CD14-positive monocyte (primary cell): ENCODE measurements around the gene PYGM. TPM values are rescaled to one million over a fixed set of nuclear protein-coding genes. Genes with fewer than 3 reads are reported as not detected.

ENCODE experiments used
- DNase-seq, 3 donors: peaks; one replicate each; pipeline ENCODE4 v3.0.0-alpha.2; 2011 to 2022
- H2AFZ ChIP-seq: 2 replicates; pipeline ENCODE4 v1.6.0; 2012; ENCODE audit warnings: mild to moderate bottlenecking, low read depth, low read length, inconsistent platforms; ENCODE audit not compliant: insufficient read depth, poor library complexity, severe bottlenecking
- H3K27ac ChIP-seq, 2 donors: 1 replicate in 1 of 2; 2 replicates in 1 of 2; pipeline ENCODE4 v1.5.1; 2012 to 2013; ENCODE audit warnings: low read length in 2 of 2, control low read depth in 1 of 2, inconsistent platforms in 1 of 2, low read depth in 1 of 2, mild to moderate bottlenecking in 1 of 2
- H3K27me3 ChIP-seq, 2 donors: one replicate each; pipeline versions ENCODE4 v1.6.0 to v1.6.1; 2011 to 2013; ENCODE audit warnings: low read length in 2 of 2; ENCODE audit not compliant: control insufficient read depth in 2 of 2, insufficient read depth in 2 of 2
- H3K36me3 ChIP-seq, 2 donors: replicated peaks in 1 of 2; 1 replicate in 1 of 2; 2 replicates in 1 of 2; pipeline versions ENCODE4 v1.5.1 to v1.6.1; 2012 to 2013; ENCODE audit warnings: low read length in 2 of 2, control low read depth in 1 of 2, inconsistent platforms in 1 of 2, mild to moderate bottlenecking in 1 of 2; ENCODE audit not compliant: insufficient read depth in 2 of 2, control insufficient read depth in 1 of 2
- H3K4me1 ChIP-seq, 2 donors: 1 replicate in 1 of 2; 2 replicates in 1 of 2; pipeline versions ENCODE4 v1.5.1 to v1.6.1; 2012 to 2013; ENCODE audit warnings: low read length in 2 of 2, control low read depth in 1 of 2, inconsistent platforms in 1 of 2, mild to moderate bottlenecking in 1 of 2, moderate library complexity in 1 of 2; ENCODE audit not compliant: insufficient read depth in 2 of 2, control insufficient read depth in 1 of 2
- H3K4me2 ChIP-seq: replicated peaks from 2 replicates; pipeline ENCODE3; 2012; ENCODE audit warnings: low read length, moderate library complexity, mild to moderate bottlenecking; ENCODE audit not compliant: poor library complexity, severe bottlenecking; ENCODE audit errors: extremely low read depth
- H3K4me3 ChIP-seq, 3 experiments: fragments of 200-600 bp in 1 of 3; sonication (generic) in 1 of 3; replicated peaks in 1 of 3; 1 replicate in 2 of 3; 2 replicates in 1 of 3; pipeline ENCODE4 v1.5.1; 2011 to 2013; ENCODE audit warnings: low read length in 3 of 3, mild to moderate bottlenecking in 3 of 3, control low read depth in 2 of 3, low read depth in 2 of 3, inconsistent platforms in 1 of 3, moderate library complexity in 1 of 3
- H3K79me2 ChIP-seq: 2 replicates; pipeline ENCODE4 v1.6.0; 2012; ENCODE audit warnings: mild to moderate bottlenecking, control low read depth, inconsistent platforms, low read length, moderate library complexity; ENCODE audit not compliant: insufficient read depth
- H3K9ac ChIP-seq: 2 replicates; pipeline ENCODE4 v1.6.0; 2017; ENCODE audit warnings: low read length, mild to moderate bottlenecking; ENCODE audit not compliant: insufficient read depth, poor library complexity, severe bottlenecking
- H3K9me3 ChIP-seq, 2 donors: replicated peaks in 1 of 2; 1 replicate in 1 of 2; 2 replicates in 1 of 2; pipeline versions ENCODE4 v1.5.1 to v1.6.1; 2012 to 2013; ENCODE audit warnings: low read length in 2 of 2, control low read depth in 1 of 2; ENCODE audit not compliant: control insufficient read depth in 1 of 2, insufficient read depth in 1 of 2
- H4K20me1 ChIP-seq: 2 replicates; pipeline ENCODE4 v1.6.0; 2012; ENCODE audit warnings: mild to moderate bottlenecking, low read length, control low read depth, moderate library complexity; ENCODE audit not compliant: insufficient read depth
- H3K27ac Mint-ChIP-seq, 7 donors: one replicate each; pipeline ENCODE4 v1.8.0; 2020; ENCODE audit warnings: mild to moderate bottlenecking in 7 of 7, mixed read lengths in 7 of 7, moderate library complexity in 6 of 7, inconsistent platforms in 2 of 7
- H3K27me3 Mint-ChIP-seq, 3 donors: one replicate each; pipeline ENCODE4 v1.8.0; 2021 to 2022; ENCODE audit warnings: low read depth in 3 of 3, mild to moderate bottlenecking in 3 of 3, mixed read lengths in 3 of 3, moderate library complexity in 3 of 3, inconsistent platforms in 1 of 3
- H3K36me3 Mint-ChIP-seq, 2 donors: one replicate each; pipeline ENCODE4 v1.8.0; 2020; ENCODE audit warnings: mixed read lengths in 2 of 2, inconsistent platforms in 1 of 2, mild to moderate bottlenecking in 1 of 2
- H3K4me1 Mint-ChIP-seq: one replicate; pipeline ENCODE4 v1.8.0; 2020; ENCODE audit warnings: mild to moderate bottlenecking, mixed read lengths
- H3K4me3 Mint-ChIP-seq, 2 donors: one replicate each; pipeline ENCODE4 v1.8.0; 2020; ENCODE audit warnings: mild to moderate bottlenecking in 2 of 2, mixed read lengths in 2 of 2, moderate library complexity in 1 of 2
- H3K9me3 Mint-ChIP-seq, 7 donors: one replicate each; pipeline ENCODE4 v1.8.0; 2020 to 2022; ENCODE audit warnings: mixed read lengths in 7 of 7, mild to moderate bottlenecking in 6 of 7, moderate library complexity in 6 of 7, inconsistent platforms in 2 of 7
- CTCF ChIP-seq: fragments of 200-600 bp; IDR thresholded peaks from one replicate; pipeline ENCODE4 v1.8.0; 2022; ENCODE audit warnings: antibody characterized with exemption, mild to moderate bottlenecking
- WGBS: methylation state at CpG from one replicate; pipeline ENCODE4 v1.1.5; 2013; ENCODE audit warnings: missing lambda C conversion rate; ENCODE audit not compliant: insufficient coverage; 5-methylcytosine and 5-hydroxymethylcytosine counted together
- intact Hi-C, 2 donors: fragments of 100-400 bp; cut with micrococcal nuclease; formaldehyde crosslinking; loops; one replicate each; pipeline versions ENCODE4 v1.15.0 to v1.15.1; 2023
- polyA plus RNA-seq, 3 donors: library from polyadenylated mRNA; depleted of rRNA in 1 of 3; unstranded in 2 of 3; stranded (reverse) in 1 of 3; fragments of 300-500 nt in 2 of 3; fragments of >200 nt in 1 of 3; fragmentation: Illumina TruSeq in 2 of 3; gene quantifications; 1 replicate in 2 of 3; 2 replicates in 1 of 3; pipeline ENCODE4 v1.2.3, GENCODE V29; 2012 to 2021

The PYGM gene
- polyA plus RNA-seq, 3 donors = 0.05 to 1.8 TPM; not detected in 1

GRCh38 chr11:64723117-64723906 lies 36.5 kb downstream of the PYGM start, which contains the start of gene NRXN2:
TSS of gene NRXN2 (minus strand) at chr11:64723197. CDS start at chr11:64713699, 9,498 bp downstream.
- Mint-ChIP-seq H3K9me3 (no peaks in the 10 kb centered on the region), H3K4me3 (peak within 1 kb of the TSS; percentile 71 to 74), H3K27ac (peak within 1 kb of the TSS in 2 of 7 donors; percentile 30 to 64), H3K4me1 (peaks cover 24% of the 10 kb centered on the region), H3K36me3 (peaks cover 17 to 20% of the 10 kb centered on the region in 2 donors), H3K27me3 (peaks cover 20 to 32% (median 20%) of the 10 kb centered on the region in 3 donors)
- Histone ChIP-seq H3K4me3 (peak within 1 kb of the TSS; percentile 60 to 90 (median 61)), H3K9ac (peak within 1 kb of the TSS; percentile 80), H3K4me2 (peak within 1 kb of the TSS; percentile 100), H3K79me2 (no peaks in the 10 kb centered on the region), H3K36me3 (peaks cover 11 to 24% of the 10 kb centered on the region in 2 donors), H3K9me3 (no peaks in the 10 kb centered on the region), H3K27me3 (peaks cover 5 to 22% of the 10 kb centered on the region in 2 donors), H4K20me1 (peaks cover 31% of the 10 kb centered on the region), H3K27ac (peak within 1 kb of the TSS in 1 of 2 donors; percentile 65), H3K4me1 (peaks cover 15 to 32% of the 10 kb centered on the region in 2 donors), H2AFZ (peak within 1 kb of the TSS; percentile 97)
- DNase-seq = peak; percentile 69 to 81 (median 79)
- intact Hi-C loops = loop anchor here (2.0 to 5.0 kb wide), 3 partner anchors 71 to 236 kb away; no protein-coding TSS in a partner anchor
- peak; percentile 100 for TF ChIP-seq CTCF
- 2% methylated on average over 64 of the region's 66 CpGs for WGBS

- Histone ChIP-seq H2AFZ (no peak overlapping the region), H3K9me3 (no peaks in the 10 kb centered on the region), H3K27me3 (peaks cover 5 to 29% of the 10 kb centered on the region in 2 donors), H3K36me3 (peaks cover 3 to 16% of the 10 kb centered on the region in 2 donors), H3K4me3 (no peak overlapping the region), H3K4me2 (no peak overlapping the region), H3K9ac (no peak overlapping the region), H4K20me1 (peaks cover 31% of the 10 kb centered on the region), H3K4me1 (peaks cover 15 to 32% of the 10 kb centered on the region in 2 donors), H3K27ac (no peak overlapping the region), H3K79me2 (no peaks in the 10 kb centered on the region)
- H3K27me3 Mint-ChIP-seq = peaks cover 26 to 40% (median 26%) of the 10 kb centered on the region in 3 donors
- peaks cover 10 to 11% of the 10 kb centered on the region in 2 donors for H3K36me3 Mint-ChIP-seq
- H3K4me1 Mint-ChIP-seq = peaks cover 24% of the 10 kb centered on the region
- peak overlapping the region; percentile 3 to 74 for H3K4me3 Mint-ChIP-seq
- H3K27ac Mint-ChIP-seq = no peak overlapping the region
- no peak for DNase-seq
- intact Hi-C loops = loop anchor here (2.0 to 5.0 kb wide), 3 partner anchors 70 to 235 kb away; no protein-coding TSS in a partner anchor
- 16% methylated on average over 18 of the region's 36 CpGs for WGBS
- peaks cover 0 to 2% (median 0%) of the 10 kb centered on the region in 7 donors for H3K9me3 Mint-ChIP-seq
- no peak for TF ChIP-seq CTCF
Observed at GRCh38 chr11:64722141-64723065, 37.4 kb downstream of the PYGM start.
